GM18520 (cell line): ENCODE data around the gene MSRB3.

Source experiments
- ATAC-seq: cut with Tn5 transposase; IDR thresholded peaks from one replicate; pipeline ENCODE4 v1.9.1; 2021; ENCODE audit not compliant: unreplicated experiment

The MSRB3 gene

DNA sequence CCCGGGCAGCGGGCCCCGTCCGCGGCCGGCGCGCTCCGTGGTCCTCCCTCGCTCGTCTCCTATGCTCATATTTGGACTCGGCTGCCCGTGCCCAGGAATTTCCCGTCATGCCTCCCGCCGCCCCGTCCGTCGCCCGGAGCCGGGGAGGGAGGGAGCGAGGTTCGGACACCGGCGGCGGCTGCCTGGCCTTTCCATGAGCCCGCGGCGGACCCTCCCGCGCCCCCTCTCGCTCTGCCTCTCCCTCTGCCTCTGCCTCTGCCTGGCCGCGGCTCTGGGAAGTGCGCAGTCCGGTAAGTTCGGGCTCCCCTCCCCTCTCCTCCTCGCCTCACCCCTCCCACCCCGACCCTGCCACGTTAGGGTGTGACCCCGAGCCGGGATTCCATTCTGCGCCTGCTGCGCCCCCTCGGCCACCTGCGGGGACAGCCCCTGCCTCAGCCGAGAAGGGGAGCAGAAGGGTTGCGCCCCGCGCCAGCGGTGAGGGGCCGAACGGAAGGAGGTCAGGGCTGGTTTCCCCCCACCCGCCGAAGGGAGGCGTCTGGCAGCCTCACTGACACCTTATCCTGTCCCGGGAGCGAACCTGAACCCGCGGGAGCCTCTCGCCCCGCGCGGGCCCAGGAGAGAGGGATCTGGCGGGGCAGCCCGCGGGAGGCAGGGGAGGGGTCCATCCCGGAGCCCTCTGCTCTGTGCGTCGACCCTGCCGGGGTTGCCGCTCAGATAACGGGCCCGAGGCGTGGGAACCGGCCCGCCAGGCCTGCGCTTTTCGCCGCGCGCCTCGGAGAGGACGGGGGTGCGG is at the start of gene MSRB3:
Gene MSRB3, plus strand, starts transcription at position 108 of the 793 bp plus-strand sequence. CDS start 29,897 bp downstream, outside the sequence.
- no peak for ATAC-seq

GRCh38 chr12:65229441-65229840 is 49.0 kb upstream of the MSRB3 start:
- no peak for ATAC-seq

GRCh38 chr12:65232476-65233077 is 45.9 kb upstream of the MSRB3 start:
- ATAC-seq, result no peak

DNA sequence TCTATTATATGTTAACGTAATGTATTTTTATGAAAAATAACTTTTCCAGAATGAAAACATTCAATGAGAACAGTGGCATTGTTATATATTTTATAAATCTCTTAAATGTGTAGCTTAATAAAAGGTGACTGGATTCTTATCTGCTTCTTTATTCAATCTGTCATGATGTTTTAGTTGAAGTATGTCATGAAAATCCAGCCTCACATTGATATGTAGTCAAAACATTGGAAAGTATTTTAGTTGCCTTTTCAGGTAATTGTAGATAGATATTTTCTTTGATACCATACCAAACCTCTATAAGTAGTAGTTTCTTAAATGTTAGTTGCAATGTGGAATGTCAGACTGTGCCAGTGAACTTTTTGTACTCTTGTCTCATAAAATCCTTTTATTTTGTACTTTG is 41.3 kb upstream of the MSRB3 start:
- ATAC-seq, result no peak

GRCh38 chr12:65238609-65239008 is 39.9 kb upstream of the MSRB3 start:
- ATAC-seq, result no peak

DNA sequence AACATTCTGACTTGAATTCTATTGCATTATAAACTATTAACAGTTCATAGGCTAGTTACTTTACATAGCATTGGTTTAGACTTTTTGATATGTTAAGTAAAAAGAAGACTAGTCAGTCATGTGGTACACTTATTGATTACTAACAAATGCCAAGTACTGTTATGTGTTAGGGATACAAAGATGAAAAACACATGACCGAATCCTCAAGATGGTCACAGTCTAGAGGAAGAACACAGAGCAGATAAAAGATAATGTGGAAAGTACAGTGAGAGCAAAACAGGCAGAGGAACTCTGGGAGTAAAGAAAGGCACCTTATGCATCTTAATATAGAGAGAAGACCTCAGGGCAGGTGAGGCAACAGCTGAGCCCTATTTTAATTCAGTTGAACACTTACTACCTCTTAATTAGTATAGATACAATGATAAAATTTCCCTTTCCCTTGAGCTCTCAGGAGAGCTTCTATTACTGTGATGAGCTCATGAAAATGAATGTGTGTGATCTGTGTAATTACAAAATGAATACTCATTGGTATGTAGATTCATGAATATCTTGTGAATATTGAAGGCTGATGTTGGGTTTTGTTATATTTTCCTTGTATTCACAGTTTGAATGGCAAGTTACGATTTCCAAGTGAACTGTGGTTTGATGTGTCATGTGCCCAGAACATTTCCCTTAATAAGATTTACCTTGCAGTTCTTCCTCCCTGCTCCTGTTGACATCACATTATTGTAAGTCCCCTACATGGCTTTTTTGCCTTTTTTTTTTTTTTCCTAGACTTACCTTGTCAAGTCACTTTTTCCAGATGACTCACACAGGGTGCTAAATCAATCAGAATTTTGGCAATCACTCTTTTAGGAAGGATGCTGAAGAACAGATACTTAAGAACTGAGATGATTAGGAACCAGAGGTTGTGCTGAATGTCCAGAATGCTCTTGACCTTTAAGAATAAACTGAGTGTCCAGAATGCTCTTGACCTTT is 29.5 kb upstream of the MSRB3 start:
- no peak for ATAC-seq

GRCh38 chr12:65252515-65252914 is 26.0 kb upstream of the MSRB3 start:
- ATAC-seq, result no peak

GRCh38 chr12:65257986-65258385 is 20.5 kb upstream of the MSRB3 start:
- no peak for ATAC-seq

- no peak for ATAC-seq
Observed at GRCh38 chr12:65259501-65259900, 19.0 kb upstream of the MSRB3 start.

GRCh38 chr12:65263777-65264176 is 14.7 kb upstream of the MSRB3 start:
- ATAC-seq, result no peak

GRCh38 chr12:65266408-65266807 is 12.1 kb upstream of the MSRB3 start:
- ATAC-seq, result no peak

DNA sequence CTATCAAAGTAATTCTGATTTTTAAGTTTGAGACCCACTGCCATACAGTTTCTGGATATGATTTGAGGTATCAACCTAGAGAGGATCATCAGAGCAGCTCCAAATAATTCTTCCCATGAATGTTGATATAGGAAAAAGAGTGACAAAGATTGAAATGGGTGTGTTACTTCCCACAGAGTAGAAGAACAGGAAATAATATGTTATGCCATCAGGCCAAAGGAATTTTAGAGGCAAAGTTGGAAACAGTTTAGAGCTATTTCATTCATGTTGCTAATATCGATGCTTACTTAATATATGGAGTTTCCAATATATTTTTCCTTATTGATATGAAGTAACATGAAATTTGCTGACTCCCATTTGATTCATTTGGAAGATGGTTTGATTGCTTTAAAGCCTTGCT is 8.9 kb upstream of the MSRB3 start:
- ATAC-seq, result no peak

DNA sequence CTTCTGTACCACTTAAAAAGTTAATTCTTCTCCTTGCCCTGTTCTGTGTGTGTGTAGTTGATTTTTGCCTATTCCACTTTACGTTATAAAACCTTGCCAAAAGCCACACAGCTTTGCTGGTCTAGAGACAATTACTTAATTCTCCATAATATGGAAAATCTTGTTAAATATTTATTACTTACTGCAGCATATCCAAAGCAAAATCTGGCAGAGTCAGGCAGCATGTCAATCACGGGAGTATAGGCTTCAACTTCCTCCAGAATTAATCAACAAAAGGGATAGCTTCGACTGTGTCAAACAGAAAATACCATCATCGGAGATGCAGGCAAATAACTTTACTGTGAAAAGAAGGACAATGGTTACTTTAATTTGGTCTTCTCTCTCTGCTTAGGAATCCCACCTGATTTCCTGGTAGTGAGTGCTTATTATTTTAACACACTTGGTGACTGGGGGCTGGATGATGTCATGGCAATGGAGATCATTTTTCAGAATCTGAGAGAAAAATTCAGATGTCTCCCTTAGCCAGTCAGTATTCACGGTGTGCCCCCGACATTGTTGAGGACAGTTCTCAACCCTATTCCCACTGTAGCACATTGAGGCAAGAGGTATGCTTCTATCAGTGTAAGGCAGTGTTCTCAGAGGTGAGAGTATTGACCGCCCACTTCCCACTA is 3.7 kb upstream of the MSRB3 start:
- ATAC-seq, result no peak

DNA sequence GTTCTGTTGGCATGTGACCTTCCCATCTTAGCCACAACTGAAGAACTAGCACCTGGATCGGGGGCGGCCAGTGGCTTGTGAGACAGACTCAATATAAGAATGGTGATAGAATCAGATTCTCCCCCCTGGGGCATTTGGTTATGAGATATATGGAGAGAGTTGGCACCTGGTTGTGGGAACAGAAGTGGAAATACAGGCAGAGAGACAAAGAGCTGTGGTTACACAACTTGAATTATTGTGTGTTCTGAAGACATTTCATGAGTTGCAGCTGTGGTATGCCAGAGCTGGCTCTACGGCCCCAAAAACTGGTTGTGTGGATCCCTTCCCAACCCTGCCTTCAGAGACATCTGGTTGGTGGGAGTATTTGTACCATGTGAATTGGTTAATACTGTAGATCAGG is 2.9 kb upstream of the MSRB3 start:
- ATAC-seq, result no peak

GRCh38 chr12:65276916-65277530 is 1.5 kb upstream of the MSRB3 start:
- ATAC-seq, result no peak

GRCh38 chr12:65277994-65278575 is 398 bp upstream of the MSRB3 start:
- no peak for ATAC-seq

DNA sequence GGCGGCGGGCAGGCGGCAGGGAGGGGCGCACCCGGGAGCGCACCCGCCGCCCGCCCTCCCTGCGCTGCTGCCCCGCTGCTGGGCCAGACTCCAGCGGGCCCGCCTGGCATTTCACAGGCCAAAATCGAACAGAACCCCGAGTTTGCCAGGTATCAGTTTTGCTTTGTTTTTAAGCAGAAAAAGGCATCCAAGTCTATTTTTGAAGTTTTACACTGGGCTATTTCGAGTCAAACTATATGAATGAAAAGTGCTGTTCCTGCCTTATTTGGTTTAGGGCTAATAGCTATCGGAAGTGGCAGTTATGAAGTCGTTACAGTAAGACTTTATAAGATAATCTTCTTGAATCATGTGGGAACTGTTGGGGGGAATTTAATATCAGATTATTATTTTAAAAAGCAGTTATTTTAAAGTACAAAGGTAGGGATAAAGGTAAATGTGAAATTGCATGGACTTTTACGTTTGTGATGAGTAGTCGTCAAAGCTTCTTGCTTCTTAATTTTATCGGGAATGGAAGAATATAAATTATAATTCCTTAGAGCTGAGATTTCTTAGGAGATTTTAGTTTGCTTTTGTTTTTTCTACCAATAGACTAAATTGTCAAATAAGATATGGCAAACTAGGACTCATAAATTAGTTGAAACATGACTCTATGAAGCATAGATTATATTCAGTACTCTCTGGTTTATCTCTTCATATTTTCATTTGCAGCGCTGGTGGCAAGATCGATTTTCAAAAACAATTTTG is 1.1 kb downstream of the MSRB3 start:
- ATAC-seq, result no peak

GRCh38 chr12:65280306-65280705 is 1.8 kb downstream of the MSRB3 start:
- ATAC-seq, result no peak

DNA sequence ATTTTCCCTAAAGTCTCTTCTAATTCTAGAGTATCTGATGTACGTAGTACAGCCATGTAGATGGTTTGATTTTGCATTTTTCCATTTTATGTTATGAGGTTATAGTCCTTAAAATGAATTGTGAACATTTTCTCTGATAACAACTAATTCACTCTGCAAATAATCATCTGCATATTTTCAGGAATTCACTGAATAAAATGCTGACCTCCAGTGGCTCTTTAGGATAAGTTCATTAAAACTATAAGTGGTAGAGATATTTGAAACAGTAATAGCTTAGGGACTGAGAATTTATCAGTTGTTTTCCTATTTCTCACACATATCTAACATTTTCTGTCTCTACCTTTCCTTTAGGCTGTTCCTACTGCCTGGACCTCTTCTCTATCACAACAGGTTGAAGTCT is 4.4 kb downstream of the MSRB3 start:
- ATAC-seq, result no peak
